ENCODE results near the gene LEO1. TPM values are rescaled to one million over a fixed set of nuclear protein-coding genes. Genes with fewer than 3 reads are reported as not detected.

Gene LEO1
- total and polyA plus RNA-seq, 2 of the 13 experiments (the other 11 are each of a cell fraction or from before 2014, with no cell fraction given): 17.0 to 60.3 TPM

DNA sequence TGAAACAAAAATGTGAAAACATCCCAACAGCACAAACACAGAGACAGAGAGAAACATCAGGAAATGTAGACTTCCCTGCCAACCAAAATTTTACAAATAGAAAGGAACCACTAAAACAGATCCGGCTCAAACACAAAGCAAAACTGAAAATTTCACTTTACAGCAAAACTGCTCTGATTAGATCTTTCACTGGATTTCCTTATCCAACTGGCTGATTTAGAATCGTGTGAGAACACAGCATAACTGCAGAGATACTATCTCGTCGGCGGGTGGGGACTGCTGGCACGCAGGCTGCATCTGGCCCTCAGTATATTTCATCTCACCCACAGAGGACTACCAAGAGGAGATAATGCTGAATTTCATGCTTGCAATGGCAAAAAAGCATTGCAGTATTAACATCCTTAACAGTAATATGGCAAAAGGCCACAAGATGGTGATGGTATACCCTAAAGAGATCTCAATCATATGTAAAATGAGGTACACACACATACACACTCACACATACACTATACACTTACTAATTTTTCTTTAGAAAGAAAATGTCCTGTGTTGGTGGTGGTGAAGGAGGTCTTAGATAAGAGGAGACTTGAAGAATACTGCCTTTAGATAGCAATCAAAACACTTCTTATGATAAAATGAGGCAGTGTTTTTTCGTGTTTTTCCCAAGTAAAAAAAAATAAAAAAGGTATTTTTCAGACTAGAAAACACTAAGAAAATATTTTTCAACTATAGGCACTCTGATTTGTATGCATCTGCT lies 10.6 kb upstream of the LEO1 start (continued):
- TF ChIP-seq EED (CRISPR knock-in tag; IDR thresholded peaks at IDR 0.05): no peak
- TF ChIP-seq SSRP1 (CRISPR knock-in tag; IDR thresholded peaks at IDR 0.05): peak; percentile 49; the same call in 1 of the 2 replicates
- no peak for TF ChIP-seq TFE3 (CRISPR knock-in tag; IDR thresholded peaks at IDR 0.05)
- no peak for TF ChIP-seq ZNF235 (CRISPR knock-in tag; IDR thresholded peaks at IDR 0.05; ENCODE audit: borderline replicate concordance)
- TF ChIP-seq ZBTB2 (CRISPR knock-in tag; IDR thresholded peaks at IDR 0.05; ENCODE audit: low read depth): no peak
- TF ChIP-seq ZFP36 (IDR thresholded peaks at IDR 0.05; ENCODE audit: borderline replicate concordance, low read depth, low read length, partially characterized antibody): no peak
- TF ChIP-seq, protein P1, sequence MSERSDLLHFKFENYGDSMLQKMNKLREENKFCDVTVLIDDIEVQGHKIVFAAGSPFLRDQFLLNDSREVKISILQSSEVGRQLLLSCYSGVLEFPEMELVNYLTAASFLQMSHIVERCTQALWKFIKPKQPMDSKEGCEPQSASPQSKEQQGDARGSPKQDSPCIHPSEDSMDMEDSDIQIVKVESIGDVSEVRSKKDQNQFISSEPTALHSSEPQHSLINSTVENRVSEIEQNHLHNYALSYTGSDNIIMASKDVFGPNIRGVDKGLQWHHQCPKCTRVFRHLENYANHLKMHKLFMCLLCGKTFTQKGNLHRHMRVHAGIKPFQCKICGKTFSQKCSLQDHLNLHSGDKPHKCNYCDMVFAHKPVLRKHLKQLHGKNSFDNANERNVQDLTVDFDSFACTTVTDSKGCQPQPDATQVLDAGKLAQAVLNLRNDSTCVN (CRISPR knock-in tag; IDR thresholded peaks at IDR 0.05; ENCODE audit: borderline replicate concordance): no peak
- no peak for TF ChIP-seq CBX5 (CRISPR knock-in tag; IDR thresholded peaks at IDR 0.05; ENCODE audit: borderline replicate concordance)
- TF ChIP-seq ZNF34 (CRISPR knock-in tag; IDR thresholded peaks at IDR 0.05; ENCODE audit: borderline replicate concordance): 0 out of 2 replicates have a peak, but pooled peaks have one; percentile 47
- no peak for TF ChIP-seq U2AF1 (optimal IDR thresholded peaks at IDR 0.05; ENCODE audit: low read depth, low read length)
- TF ChIP-seq SRSF1 (optimal IDR thresholded peaks at IDR 0.05; ENCODE audit: low read depth, low read length): no peak
- TF ChIP-seq ZNF430 (CRISPR knock-in tag; IDR thresholded peaks at IDR 0.05): no peak
- no peak for TF ChIP-seq DMTF1 (CRISPR knock-in tag; IDR thresholded peaks at IDR 0.05)
- TF ChIP-seq EHMT2 (IDR thresholded peaks at IDR 0.05; ENCODE audit: borderline replicate concordance, low read depth, low read length): no peak
- TF ChIP-seq, protein P2, sequence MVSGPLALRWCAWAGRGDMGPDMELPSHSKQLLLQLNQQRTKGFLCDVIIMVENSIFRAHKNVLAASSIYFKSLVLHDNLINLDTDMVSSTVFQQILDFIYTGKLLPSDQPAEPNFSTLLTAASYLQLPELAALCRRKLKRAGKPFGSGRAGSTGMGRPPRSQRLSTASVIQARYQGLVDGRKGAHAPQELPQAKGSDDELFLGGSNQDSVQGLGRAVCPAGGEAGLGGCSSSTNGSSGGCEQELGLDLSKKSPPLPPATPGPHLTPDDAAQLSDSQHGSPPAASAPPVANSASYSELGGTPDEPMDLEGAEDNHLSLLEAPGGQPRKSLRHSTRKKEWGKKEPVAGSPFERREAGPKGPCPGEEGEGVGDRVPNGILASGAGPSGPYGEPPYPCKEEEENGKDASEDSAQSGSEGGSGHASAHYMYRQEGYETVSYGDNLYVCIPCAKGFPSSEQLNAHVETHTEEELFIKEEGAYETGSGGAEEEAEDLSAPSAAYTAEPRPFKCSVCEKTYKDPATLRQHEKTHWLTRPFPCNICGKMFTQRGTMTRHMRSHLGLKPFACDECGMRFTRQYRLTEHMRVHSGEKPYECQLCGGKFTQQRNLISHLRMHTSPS (CRISPR knock-in tag; IDR thresholded peaks at IDR 0.05; ENCODE audit: low read depth): 0 out of 2 replicates have a peak, but pooled peaks have one; percentile 22
- TF ChIP-seq, protein P3, sequence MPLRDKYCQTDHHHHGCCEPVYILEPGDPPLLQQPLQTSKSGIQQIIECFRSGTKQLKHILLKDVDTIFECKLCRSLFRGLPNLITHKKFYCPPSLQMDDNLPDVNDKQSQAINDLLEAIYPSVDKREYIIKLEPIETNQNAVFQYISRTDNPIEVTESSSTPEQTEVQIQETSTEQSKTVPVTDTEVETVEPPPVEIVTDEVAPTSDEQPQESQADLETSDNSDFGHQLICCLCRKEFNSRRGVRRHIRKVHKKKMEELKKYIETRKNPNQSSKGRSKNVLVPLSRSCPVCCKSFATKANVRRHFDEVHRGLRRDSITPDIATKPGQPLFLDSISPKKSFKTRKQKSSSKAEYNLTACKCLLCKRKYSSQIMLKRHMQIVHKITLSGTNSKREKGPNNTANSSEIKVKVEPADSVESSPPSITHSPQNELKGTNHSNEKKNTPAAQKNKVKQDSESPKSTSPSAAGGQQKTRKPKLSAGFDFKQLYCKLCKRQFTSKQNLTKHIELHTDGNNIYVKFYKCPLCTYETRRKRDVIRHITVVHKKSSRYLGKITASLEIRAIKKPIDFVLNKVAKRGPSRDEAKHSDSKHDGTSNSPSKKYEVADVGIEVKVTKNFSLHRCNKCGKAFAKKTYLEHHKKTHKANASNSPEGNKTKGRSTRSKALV (CRISPR knock-in tag; IDR thresholded peaks at IDR 0.05): 0 out of 2 replicates have a peak, but pooled peaks have one; percentile 56
- no peak for TF ChIP-seq SALL2 (CRISPR knock-in tag; IDR thresholded peaks at IDR 0.05)
- TF ChIP-seq TMF1 (CRISPR knock-in tag; IDR thresholded peaks at IDR 0.05; ENCODE audit: low read depth): no peak

Measured in HepG2 (cell line).